HG03064 (cell line): ENCODE data around the gene ACSL6.
"Not testable (repeated sequence)": the region's sequence is repeated elsewhere in the genome, so short reads cannot be mapped to it uniquely, and the experiment has no call there.

Source experiments
- ATAC-seq: cut with Tn5 transposase; IDR thresholded peaks from one replicate; pipeline ENCODE4 v1.9.1; 2021; ENCODE audit warnings: low read depth; ENCODE audit not compliant: unreplicated experiment

The ACSL6 gene

DNA sequence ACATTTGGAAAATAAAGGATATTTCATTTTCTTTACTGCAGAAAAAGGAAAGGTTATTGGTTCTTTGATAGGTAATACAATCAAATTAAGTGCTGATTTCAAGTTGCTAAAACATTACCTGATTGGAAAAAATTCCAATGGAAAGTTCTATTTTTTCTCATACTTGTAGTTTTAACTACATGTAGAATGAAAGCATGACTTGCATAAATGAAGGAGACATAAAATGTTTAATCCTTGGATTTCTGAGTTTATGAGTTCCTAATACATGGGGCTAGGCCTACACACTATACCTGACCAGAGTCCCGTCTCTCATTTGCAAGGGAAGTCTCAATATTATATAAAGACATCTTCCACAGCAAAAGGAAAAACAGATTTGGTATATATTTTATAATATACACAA, 60.8 kb downstream of the ACSL6 start:
- ATAC-seq, result no peak

DNA sequence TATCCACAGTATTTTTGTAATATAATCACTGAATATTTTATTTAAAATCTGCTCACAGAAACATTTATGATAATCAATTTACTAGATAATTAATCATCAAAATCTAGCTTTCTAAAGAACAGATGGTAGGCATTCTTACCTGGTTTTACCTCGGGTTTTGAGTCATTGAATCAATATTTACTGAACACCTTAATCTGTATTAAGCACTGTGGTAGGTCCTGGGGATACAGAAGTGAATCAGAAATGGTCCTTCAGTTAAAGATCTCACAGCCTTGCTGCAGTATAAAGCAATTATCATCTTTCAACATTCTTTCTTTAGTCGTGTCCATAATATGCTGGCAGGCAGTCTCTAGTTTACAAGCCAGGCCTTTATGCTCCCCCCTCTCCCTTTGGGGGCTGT, 64.0 kb downstream of the ACSL6 start:
- no peak for ATAC-seq

DNA sequence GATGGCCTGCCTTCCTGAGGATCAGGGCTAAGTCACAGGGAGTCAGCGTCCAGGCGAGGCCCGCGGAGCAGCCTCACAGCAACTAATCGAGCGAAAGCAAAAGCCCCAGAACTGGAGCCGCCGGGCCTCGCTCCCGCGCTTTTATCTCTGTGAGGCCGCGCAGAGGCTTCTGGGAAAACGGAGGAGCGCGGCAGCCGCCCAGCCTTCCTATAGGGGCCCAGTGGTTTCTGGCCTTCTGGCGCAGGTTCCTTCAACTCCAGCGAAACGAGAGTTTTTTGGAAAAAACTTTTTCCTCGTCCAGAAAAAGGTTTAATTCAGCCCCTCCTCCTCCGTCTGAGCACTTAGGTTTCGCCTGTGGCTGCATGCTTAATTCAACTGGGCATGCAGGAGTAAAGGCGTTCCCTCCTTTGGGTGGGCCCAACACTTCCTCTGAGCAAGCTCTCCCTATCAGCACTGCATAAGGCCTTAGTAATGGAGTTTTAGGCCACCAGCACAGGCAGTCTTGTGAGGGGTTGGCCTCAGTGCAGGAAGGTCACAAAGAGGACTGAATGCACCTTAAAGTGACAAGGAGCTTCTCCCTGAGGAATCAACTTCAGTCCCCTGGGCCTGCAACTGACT, 65.8 kb downstream of the ACSL6 start, which contains the start of gene MEIKIN:
Gene MEIKIN (minus strand): TSS at position 113 of the 618 bp plus-strand sequence. CDS start 158 bp downstream, outside the sequence.
- ATAC-seq, result no peak

DNA sequence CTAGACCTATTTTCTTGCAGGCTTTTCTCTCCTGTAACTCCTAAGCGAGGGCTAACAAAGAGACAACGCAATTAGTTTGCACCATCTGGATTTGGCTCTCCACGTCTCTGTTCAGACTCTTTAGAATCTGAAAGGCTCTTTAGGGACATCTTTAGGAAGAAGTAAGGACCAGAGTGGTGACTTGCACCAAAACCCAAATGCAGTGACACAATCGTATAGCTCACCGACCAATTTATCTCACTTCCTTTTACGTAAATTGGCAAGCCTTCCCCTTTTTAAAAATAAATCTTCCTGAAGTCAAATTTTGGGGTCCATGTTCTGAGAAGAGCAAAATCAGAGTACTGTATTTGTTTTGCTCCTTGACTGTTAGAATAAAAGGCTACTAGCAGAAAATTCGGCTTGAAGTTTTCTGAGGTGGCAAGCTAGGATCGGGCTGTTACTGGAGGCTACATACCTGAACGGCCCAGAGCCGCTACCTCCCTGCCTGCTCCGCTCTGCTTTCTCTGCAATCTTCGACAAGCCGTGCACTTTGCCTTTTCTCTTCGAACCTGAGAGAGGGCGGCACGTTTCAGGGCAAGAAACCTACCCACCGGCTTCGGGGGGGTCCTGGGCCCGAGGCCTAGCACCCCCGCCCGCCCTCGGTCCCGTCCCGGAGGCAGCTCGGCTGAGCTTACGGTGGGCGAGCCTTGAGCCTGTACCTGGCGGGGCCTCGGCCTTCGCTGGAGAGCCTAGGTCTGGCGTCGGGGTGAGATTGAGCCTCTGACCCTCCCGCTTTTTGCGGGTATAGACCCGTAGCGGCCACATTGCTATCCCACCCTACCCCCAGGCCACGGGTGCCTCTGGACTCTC, 66.5 kb downstream of the ACSL6 start:
- ATAC-seq, result no peak

DNA sequence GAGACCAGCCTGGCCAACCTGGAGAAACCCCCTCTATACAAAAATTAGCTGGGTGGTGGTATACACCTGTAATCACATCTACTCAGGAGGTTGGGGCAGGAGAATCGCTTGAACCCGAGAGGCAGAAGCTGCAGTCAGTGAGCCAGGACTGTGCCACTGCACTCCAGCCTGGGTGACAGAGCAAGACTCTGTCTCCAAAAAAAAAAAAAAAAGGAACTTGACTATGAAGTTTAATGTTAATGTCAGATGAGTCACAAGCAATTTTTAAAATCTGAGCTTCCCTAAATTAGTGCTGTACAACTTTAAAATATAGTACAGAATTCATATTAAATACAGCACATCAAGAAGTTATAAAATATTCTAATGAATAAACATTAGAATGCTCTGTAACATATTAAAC, 67.5 kb downstream of the ACSL6 start:
- ATAC-seq, result no peak

DNA sequence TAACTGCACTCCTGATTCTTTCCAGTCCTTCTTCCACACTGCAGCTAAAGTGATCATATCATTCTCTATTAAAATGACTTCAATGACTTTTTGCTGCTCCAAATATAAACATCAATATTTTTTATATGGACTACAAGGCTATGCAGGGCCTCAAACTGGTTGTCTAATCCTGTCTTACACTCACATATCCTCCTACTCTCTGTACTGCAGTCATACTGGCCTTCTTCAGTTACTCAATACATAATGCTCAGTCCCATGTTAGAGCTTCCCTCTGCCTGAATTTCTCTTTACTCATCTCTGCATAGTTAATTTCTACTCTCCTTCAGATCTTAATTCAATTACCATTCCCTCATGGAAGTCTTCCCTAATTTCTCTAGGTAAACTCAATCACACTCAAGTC, 69.4 kb downstream of the ACSL6 start:
- ATAC-seq, result no peak

DNA sequence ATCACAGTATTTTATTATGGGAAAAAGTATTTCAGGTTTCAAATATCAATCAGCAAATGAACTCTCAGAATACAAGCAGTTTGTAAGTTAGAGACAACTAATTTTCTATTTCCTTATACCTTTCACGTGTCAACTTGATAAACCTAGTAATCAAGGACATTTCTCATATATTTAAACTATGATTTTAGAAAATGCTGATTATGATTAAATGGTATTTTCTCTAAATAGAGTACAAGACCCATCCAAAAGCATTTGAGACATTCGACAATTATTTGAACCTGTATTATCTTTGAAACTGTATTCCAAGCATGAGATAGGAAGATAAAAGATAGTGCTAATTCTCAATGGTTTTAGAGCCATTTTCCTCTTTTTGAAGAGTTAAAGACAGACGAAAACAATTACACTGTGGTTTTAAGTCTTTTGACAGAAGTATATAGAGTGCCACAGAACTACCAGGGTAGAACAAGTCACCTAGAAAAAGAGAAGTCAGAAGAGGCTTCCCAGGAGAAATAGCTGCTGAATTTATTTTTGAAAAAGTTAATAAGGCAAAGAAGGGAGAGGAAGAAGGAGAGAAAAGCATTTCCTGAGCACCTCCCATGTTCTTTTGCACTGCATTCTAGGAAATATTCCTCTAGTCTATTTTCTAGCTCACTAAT, 71.6 kb downstream of the ACSL6 start:
- ATAC-seq, result no peak

DNA sequence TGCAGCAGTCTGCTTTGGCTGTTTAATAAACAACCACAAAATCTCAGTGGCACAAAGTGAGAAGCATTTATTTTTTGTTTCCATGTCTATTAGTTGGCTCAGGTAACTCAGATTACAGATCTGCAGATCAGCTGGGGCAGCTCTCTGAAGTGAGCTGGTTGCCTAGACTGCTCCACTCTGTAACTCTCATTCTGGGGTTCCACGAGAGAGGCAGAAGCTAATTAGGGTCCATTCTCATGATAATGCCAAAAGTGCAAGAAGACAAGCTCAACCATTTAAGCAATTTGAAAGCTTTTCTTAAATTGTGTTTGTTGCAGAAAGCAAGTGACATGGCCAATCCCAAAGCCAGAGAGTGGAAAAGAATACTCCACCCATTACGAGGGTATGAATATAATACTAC, 79.2 kb downstream of the ACSL6 start:
- no peak for ATAC-seq

DNA sequence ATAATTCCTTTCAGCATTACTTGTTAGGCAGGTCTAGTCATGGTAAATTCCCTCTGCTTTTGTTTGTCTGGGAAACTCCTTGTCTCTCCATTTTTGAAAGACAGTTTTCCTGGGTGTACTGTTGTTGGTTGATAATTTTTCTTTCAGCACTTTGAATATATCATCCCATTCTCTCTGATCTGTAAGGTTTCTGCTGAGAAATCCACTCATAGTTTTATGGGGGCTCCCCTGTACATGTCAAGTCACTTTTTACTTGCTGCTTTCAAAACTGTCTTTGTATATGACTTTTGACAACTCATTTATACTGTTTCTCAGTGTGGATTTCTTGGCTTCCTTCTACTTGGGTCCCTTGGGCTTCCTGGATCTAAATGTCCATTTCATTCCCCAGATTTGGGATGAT, 82.5 kb downstream of the ACSL6 start:
- ATAC-seq, result no peak

DNA sequence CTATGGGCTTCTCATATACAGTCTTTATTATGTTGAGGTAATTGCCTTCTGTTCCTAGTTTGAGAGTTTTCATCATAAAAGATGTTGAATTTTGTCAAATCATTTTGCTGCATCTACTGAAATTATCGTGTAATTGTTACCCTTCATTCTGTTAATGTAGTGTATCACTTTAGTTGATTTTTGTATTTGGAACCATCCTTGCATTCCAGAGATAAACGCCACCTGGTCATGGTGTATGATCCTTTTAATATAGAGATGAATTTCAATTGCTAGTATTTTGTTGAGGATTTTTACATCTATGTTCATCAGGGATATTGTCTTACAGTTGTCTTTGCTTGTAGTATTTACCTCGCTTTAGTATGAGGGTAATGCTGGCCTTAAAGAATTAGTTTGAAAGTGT, 85.3 kb downstream of the ACSL6 start:
- ATAC-seq, result no peak

DNA sequence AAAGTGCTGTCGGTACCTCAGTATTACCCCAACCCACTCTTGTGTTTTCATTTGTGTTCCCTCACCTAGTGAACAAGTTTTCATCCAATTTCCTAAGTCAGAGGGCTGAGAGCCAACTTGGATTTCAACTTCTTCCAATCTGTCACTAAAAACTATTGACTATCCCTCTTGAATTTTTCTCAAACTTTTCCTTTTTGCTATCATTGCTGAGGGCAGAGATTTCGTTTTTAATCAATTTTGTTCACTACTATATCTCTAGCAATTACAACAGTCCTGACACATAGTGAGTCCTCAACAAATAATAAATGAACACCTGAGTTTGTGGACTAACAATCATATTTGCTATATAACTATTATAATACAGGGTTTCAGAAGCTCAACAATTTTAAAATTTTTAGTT, 95.0 kb downstream of the ACSL6 start:
- ATAC-seq, result no peak

DNA sequence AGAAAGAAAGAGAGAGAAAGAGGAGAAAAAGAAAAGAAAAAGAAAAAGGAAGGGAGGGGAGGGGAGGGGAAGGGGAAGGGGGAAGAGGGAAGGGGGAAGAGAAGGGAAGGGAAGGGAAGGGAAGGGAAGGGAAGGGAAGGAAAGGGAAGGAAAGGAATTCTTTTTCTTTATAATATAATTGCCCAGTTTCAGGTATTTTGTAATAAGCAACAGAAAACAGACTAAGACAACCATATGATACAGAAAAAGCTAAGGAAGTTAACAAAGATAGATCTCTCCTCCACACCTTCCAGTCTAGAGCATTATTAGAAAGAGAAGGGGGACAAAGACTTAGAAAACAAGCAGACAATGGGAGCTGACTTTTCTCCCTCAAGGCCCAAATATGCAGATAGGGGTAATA, 97.0 kb downstream of the ACSL6 start:
- no peak for ATAC-seq

DNA sequence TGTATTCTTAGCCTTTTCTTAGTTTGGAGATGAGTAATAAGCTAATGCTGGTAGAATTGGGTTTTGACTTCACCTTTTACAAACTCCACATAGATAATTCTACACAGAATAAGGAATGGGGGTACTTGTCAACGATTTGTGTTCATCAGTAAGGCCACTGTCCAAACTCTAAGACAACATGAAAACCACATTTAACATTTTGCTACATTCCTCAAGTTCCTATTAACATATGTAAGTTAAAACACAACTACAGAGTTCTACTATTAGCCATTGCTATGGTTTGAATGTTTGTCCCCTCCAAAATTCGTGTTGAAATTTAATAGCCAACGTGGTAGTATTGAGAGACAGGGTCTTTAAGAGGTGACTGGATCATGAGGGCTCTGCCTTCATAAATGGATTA, 97.9 kb downstream of the ACSL6 start:
- ATAC-seq, result no peak

DNA sequence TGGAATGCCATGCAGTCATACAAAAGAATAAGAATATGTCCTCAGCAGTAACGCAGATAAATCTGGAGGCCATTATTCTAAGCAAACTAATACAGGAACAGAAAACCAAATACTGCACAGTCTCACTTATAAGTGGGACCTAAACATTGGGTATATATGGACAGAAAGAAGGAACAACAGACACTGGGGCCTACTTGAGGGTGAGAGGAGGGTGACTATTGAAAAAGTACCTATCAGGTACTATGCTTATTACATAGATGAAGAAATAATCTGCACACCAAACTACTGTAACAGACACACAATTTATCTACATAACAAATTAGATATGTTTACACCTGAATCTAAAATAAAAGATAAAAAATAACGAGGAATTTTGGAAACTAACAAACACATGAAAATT, 104.8 kb downstream of the ACSL6 start:
- no peak for ATAC-seq

DNA sequence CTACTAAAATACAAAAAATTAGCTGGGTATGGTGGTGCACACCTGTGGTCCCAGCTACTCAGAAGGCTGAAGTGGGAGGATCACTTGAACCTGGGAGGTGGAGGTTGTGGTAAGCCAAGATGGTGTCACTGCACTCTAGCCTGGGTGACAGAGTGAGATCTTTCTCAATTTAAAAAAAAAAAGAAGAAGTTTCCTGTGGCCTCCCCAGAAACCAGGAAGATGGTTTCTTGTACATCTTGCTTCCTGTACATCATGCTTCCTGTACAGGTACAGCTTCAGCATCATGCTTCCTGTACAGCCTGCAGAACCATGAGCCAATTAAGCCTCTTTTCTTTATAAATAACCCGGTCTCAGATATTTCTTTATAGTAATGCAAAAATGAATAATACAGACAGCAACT, 109.2 kb downstream of the ACSL6 start:
- not testable (repeated sequence) for ATAC-seq
